Endothelial cell of umbilical vein (primary cell): ENCODE data around the gene ZNF276. TPM values are rescaled to one million over a fixed set of nuclear protein-coding genes. Genes with fewer than 3 reads are reported as not detected.

Experiments
- BruUV-seq: library from RNA; stranded (reverse); fragments of 400-500 nt; replicated peaks from 2 replicates; lab custom pipeline; 2021; lab: Mats Ljungman, UMichigan
- CTCF ChIA-PET: fragments of 300-600, 350-600 bp; sonication (Branson Sonifier 250); formaldehyde crosslinking; loops from one replicate; lab custom pipeline; 2021; ENCODE audit warnings: antibody characterized with exemption, inconsistent platforms; lab: Charles Lee
- POLR2A ChIA-PET: fragments of 300-600, 350-600 bp; sonication (Branson Sonifier 250); formaldehyde crosslinking; loops from one replicate; lab custom pipeline; 2021; ENCODE audit warnings: antibody characterized with exemption, inconsistent platforms; lab: Charles Lee
- DNase-seq: peaks from one replicate; pipeline ENCODE4 v3.0.0-alpha.2; 2011; ENCODE audit warnings: low read depth, low spot score
- FAIRE-seq: peaks from 2 replicates; lab custom pipeline; 2011; peaks lifted over from hg19 to GRCh38; lab: Jason Lieb, UNC
- H2AFZ ChIP-seq: 2 replicates; pipeline ENCODE4 v1.6.0; 2012; ENCODE audit warnings: low read depth, low read length, control low read depth, inconsistent platforms
- H3K27ac ChIP-seq: 2 replicates; pipeline ENCODE4 v1.5.1; 2011; ENCODE audit warnings: low read depth, mild to moderate bottlenecking, control low read depth, low read length, moderate library complexity; ENCODE audit not compliant: insufficient read depth
- H3K27me3 ChIP-seq, 2 experiments: 2 replicates each; pipeline versions ENCODE4 v1.6.0 to v1.6.1; 2011; ENCODE audit warnings: low read length in 2 of 2, mixed read lengths in 1 of 2; ENCODE audit not compliant: control insufficient read depth in 2 of 2, insufficient read depth in 2 of 2
- H3K36me3 ChIP-seq, 2 experiments: 2 replicates in 1 of 2; 3 replicates in 1 of 2; pipeline ENCODE4 v1.5.1; 2011; ENCODE audit warnings: low read length in 2 of 2, mild to moderate bottlenecking in 1 of 2, moderate library complexity in 1 of 2; ENCODE audit not compliant: control insufficient read depth in 2 of 2, insufficient read depth in 2 of 2; ENCODE audit errors: extremely low read depth in 1 of 2
- H3K4me1 ChIP-seq: 3 replicates; pipeline ENCODE4 v1.5.1; 2011; ENCODE audit warnings: mild to moderate bottlenecking, low read length; ENCODE audit not compliant: control insufficient read depth, insufficient read depth; ENCODE audit errors: extremely low read depth
- H3K4me2 ChIP-seq: 2 replicates; pipeline ENCODE4 v1.6.1; 2011; ENCODE audit warnings: low read length, control low read depth, mixed read lengths; ENCODE audit not compliant: insufficient read depth
- H3K4me3 ChIP-seq, 3 experiments: fragments of 200-600 bp in 1 of 3; sonication (generic), shearing (Covaris generic) in 1 of 3; replicated peaks in 1 of 3; 2 replicates each; pipeline ENCODE4 v1.5.1; 2011 to 2016; ENCODE audit warnings: control low read depth in 3 of 3, low read length in 3 of 3, mild to moderate bottlenecking in 2 of 3, inconsistent platforms in 1 of 3, low read depth in 1 of 3, moderate library complexity in 1 of 3; ENCODE audit not compliant: insufficient read depth in 1 of 3
- H3K79me2 ChIP-seq: 2 replicates; pipeline ENCODE4 v1.6.0; 2012; ENCODE audit warnings: low read length, inconsistent platforms; ENCODE audit not compliant: control insufficient read depth, insufficient read depth
- H3K9ac ChIP-seq: replicated peaks from 2 replicates; pipeline ENCODE3; 2011; ENCODE audit warnings: low read length, control low read depth; ENCODE audit not compliant: insufficient read depth; ENCODE audit errors: extremely low read depth
- H3K9me1 ChIP-seq: replicated peaks from 3 replicates; pipeline ENCODE4 v1.6.0; 2011; ENCODE audit warnings: mild to moderate bottlenecking, low read length; ENCODE audit not compliant: control insufficient read depth, insufficient read depth; ENCODE audit errors: extremely low read depth
- H3K9me3 ChIP-seq: replicated peaks from 2 replicates; pipeline ENCODE4 v1.5.1; 2012; ENCODE audit warnings: low read length, inconsistent platforms; ENCODE audit not compliant: control insufficient read depth, insufficient read depth
- H4K20me1 ChIP-seq: replicated peaks from 2 replicates; pipeline ENCODE3; 2011; ENCODE audit warnings: mild to moderate bottlenecking, low read length; ENCODE audit not compliant: control insufficient read depth, insufficient read depth; ENCODE audit errors: extremely low read depth
- CTCF ChIP-seq, 2 donors: IDR thresholded peaks; 1 replicate in 1 of 2; 2 replicates in 1 of 2; pipeline ENCODE4 v1.5.1; 2011; ENCODE audit warnings: low read length in 2 of 2, mild to moderate bottlenecking in 2 of 2, moderate library complexity in 2 of 2, control low read depth in 1 of 2, inconsistent platforms in 1 of 2, low read depth in 1 of 2; ENCODE audit not compliant: insufficient read depth in 1 of 2; ENCODE audit errors: extremely low read depth in 1 of 2
- EZH2 ChIP-seq: IDR thresholded peaks from 2 replicates; pipeline ENCODE4 v1.6.1; 2012; ENCODE audit warnings: borderline replicate concordance, low read depth, mild to moderate bottlenecking, moderate library complexity, low read length, inconsistent platforms; ENCODE audit not compliant: severe bottlenecking
- FOS ChIP-seq: IDR thresholded peaks from 2 replicates; pipeline ENCODE4 v1.6.1; 2011; ENCODE audit warnings: mild to moderate bottlenecking, low read length, moderate library complexity, borderline replicate concordance; ENCODE audit not compliant: insufficient read depth
- GATA2 ChIP-seq: IDR thresholded peaks from 2 replicates; pipeline ENCODE4 v1.7.0; 2011; ENCODE audit warnings: low read depth, mild to moderate bottlenecking, moderate library complexity, mixed read lengths, low read length; ENCODE audit not compliant: insufficient read length, insufficient read depth
- JUN ChIP-seq: IDR thresholded peaks from 2 replicates; pipeline ENCODE4 v1.6.1; 2011; ENCODE audit warnings: borderline replicate concordance, low read depth; ENCODE audit not compliant: insufficient read length, insufficient read depth
- MYC ChIP-seq: IDR thresholded peaks from one replicate; pipeline ENCODE4 v1.6.1; 2011; ENCODE audit warnings: mild to moderate bottlenecking, low read depth, low read length
- POLR2A ChIP-seq: IDR thresholded peaks from 2 replicates; pipeline ENCODE4 v1.6.1; 2012; ENCODE audit warnings: low read depth, mild to moderate bottlenecking, control low read depth, low read length
- POLR2AphosphoS5 ChIP-seq: IDR thresholded peaks from 2 replicates; pipeline ENCODE4 v1.6.1; 2012; ENCODE audit warnings: low read depth, mild to moderate bottlenecking, control low read depth, low read length, moderate library complexity; ENCODE audit not compliant: insufficient read depth
- dilution Hi-C: fragments of 300-500 bp; cut with MboI; formaldehyde crosslinking; loops from one replicate; pipeline ENCODE4 v1.15.0; 2019; ENCODE audit warnings: low sequenced_read_pairs; ENCODE audit not compliant: extremely low pct_ligation_motif_present
- intact Hi-C: fragments of 100-400 bp; cut with micrococcal nuclease; formaldehyde crosslinking; loops from one replicate; pipeline ENCODE4 v1.10.0; 2022
- polyA plus RNA-seq, 4 experiments: library from polyadenylated mRNA; depleted of rRNA in 3 of 4; stranded (reverse) in 3 of 4; unstranded in 1 of 4; fragments of >200 nt; gene quantifications; 2 replicates each; pipeline versions ENCODE4 v1.2.1 to v1.2.3, GENCODE V29; 2011 to 2012; ENCODE audit warnings: missing spikeins in 1 of 4
- total RNA-seq: library from RNA; stranded (reverse); gene quantifications from 2 replicates; pipeline ENCODE4 v1.2.3, GENCODE V29; 2021
- TF ChIP-seq, protein P1 (sequence below): IDR thresholded peaks from 2 replicates; pipeline ENCODE4 v1.6.1; 2011; ENCODE audit not compliant: insufficient read depth, insufficient read length

ZNF276 gene
- total and polyA plus RNA-seq, 2 donors (not counting 3 experiments of a cell fraction or from before 2014, with no cell fraction given), result 36.6 to 40.0 TPM

- Histone ChIP-seq H3K4me3 (no peak overlapping the region), H4K20me1 (no peaks in the 10 kb centered on the region), H3K27me3 (no peaks in the 10 kb centered on the region), H3K36me3 (no peaks in the 10 kb centered on the region), H2AFZ (no peak overlapping the region), H3K4me1 (peaks cover 9% of the 10 kb centered on the region), H3K4me2 (no peak overlapping the region), H3K9me3 (no peaks in the 10 kb centered on the region), H3K79me2 (no peaks in the 10 kb centered on the region), H3K27ac (no peak overlapping the region), H3K9ac (no peak overlapping the region), H3K9me1 (no peaks in the 10 kb centered on the region)
- FAIRE-seq (no peak), DNase-seq (no peak)
- no peak for TF ChIP-seq MYC
- no peak for TF ChIP-seq EZH2
- TF ChIP-seq POLR2AphosphoS5, result no peak
- TF ChIP-seq JUN, result no peak
- TF ChIP-seq FOS, result no peak
- TF ChIP-seq, protein P1, sequence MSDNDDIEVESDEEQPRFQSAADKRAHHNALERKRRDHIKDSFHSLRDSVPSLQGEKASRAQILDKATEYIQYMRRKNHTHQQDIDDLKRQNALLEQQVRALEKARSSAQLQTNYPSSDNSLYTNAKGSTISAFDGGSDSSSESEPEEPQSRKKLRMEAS, result no peak
- TF ChIP-seq POLR2A, result no peak
- no peak for TF ChIP-seq CTCF (IDR thresholded peaks at IDR 0.05; ENCODE audit: extremely low read depth in 1 of 2, insufficient read depth in 1 of 2, low read depth in 1 of 2, low read length in 2 of 2)
- no peak for TF ChIP-seq GATA2
- ChIA-PET POLR2A (interaction anchor here (0.6 kb wide), 1 partner anchor 245 kb away, joined by 3 read pairs; no protein-coding TSS in a partner anchor), CTCF (interaction anchor here (1.7 to 6.4 kb wide), 6 partner anchors 14 to 156 kb away, joined by 6 to 119 read pairs (median 12); no protein-coding TSS in a partner anchor)
- intact Hi-C loops (no loop called here), dilution Hi-C loops (no loop called here)
- BruUV-seq, result no TSS peak
Measured at GRCh38 chr16:89705006-89705405, 16.3 kb upstream of the ZNF276 start.
